Small intestine (tissue), 7 donors: ENCODE results near the gene TSEN15. TPM values are rescaled to one million over a fixed set of nuclear protein-coding genes. Genes with fewer than 3 reads are reported as not detected.

Experiments used
- DNase-seq, 2 donors: peaks; one replicate each; pipeline versions ENCODE4 v3.0.0 to v3.0.0-alpha.2; 2013
- FAIRE-seq: peaks from 2 replicates; lab custom pipeline; 2012; peaks lifted over from hg19 to GRCh38; lab: Jason Lieb, UNC
- H3K27ac ChIP-seq, 3 donors: one replicate each; pipeline ENCODE4 v1.5.1; 2013; ENCODE audit warnings: low read length in 2 of 3, mild to moderate bottlenecking in 2 of 3, control low read depth in 1 of 3, inconsistent platforms in 1 of 3, low read depth in 1 of 3, moderate library complexity in 1 of 3
- H3K27me3 ChIP-seq, 3 donors: one replicate each; pipeline ENCODE4 v1.6.1; 2013; ENCODE audit warnings: low read length in 3 of 3, inconsistent platforms in 1 of 3; ENCODE audit not compliant: control insufficient read depth in 3 of 3, insufficient read depth in 3 of 3
- H3K36me3 ChIP-seq, 3 donors: one replicate each; pipeline ENCODE4 v1.6.1; 2013; ENCODE audit warnings: low read length in 3 of 3, inconsistent platforms in 1 of 3, low read depth in 1 of 3, mild to moderate bottlenecking in 1 of 3, moderate library complexity in 1 of 3; ENCODE audit not compliant: control insufficient read depth in 3 of 3, insufficient read depth in 2 of 3
- H3K4me1 ChIP-seq, 3 donors: one replicate each; pipeline ENCODE4 v1.6.1; 2013; ENCODE audit warnings: low read length in 2 of 3, inconsistent platforms in 1 of 3, low read depth in 1 of 3, mild to moderate bottlenecking in 1 of 3, moderate library complexity in 1 of 3; ENCODE audit not compliant: control insufficient read depth in 3 of 3, insufficient read depth in 2 of 3
- H3K4me3 ChIP-seq, 3 donors: one replicate each; pipeline ENCODE4 v1.5.1; 2013; ENCODE audit warnings: low read length in 3 of 3, control low read depth in 1 of 3, inconsistent platforms in 1 of 3, low read depth in 1 of 3, mild to moderate bottlenecking in 1 of 3, moderate library complexity in 1 of 3
- H3K9me3 ChIP-seq, 2 donors: one replicate each; pipeline ENCODE4 v1.6.1; 2013; ENCODE audit warnings: low read depth in 1 of 2, low read length in 1 of 2; ENCODE audit not compliant: control insufficient read depth in 2 of 2, insufficient read depth in 1 of 2
- WGBS, 3 donors: extraction: QIAGEN DNeasy Blood & Tissue Kit; methylation state at CpG; one replicate each; pipeline ENCODE4 v1.1.7; 2013; 5-methylcytosine and 5-hydroxymethylcytosine counted together
- polyA plus RNA-seq, 4 donors: library from polyadenylated mRNA; stranded (reverse) in 3 of 4; unstranded in 1 of 4; fragments of 200-250 nt in 3 of 4; fragments of 120-200 nt in 1 of 4; gene quantifications; one replicate each; pipeline versions ENCODE4 v1.2.1 to v1.2.3, GENCODE V29; 2013
- donor health status: healthy with polysubstance abuse.
- donor health status: control.
- donor health status: control.
- donor health status: Bipolar disorder and iron deficiency.
- donor health status: healthy.

Gene TSEN15
- polyA plus RNA-seq, 4 donors: 7.6 to 25.3 (median 15.4) TPM

- DNase-seq (no peak), FAIRE-seq (no peak)
- H3K4me3 ChIP-seq: no peak overlapping the region
- no peaks in the 10 kb centered on the region for H3K9me3 ChIP-seq
- H3K27me3 ChIP-seq: no peaks in the 10 kb centered on the region
- no peaks in the 10 kb centered on the region for H3K4me1 ChIP-seq
- H3K27ac ChIP-seq: no peak overlapping the region
- peaks cover 0 to 4% (median 0%) of the 10 kb centered on the region in 3 donors for H3K36me3 ChIP-seq
Measured at GRCh38 chr1:184065559-184065958, 14.0 kb downstream of the TSEN15 start.

GRCh38 chr1:184068354-184068753 lies 16.8 kb downstream of the TSEN15 start:
- no peaks in the 10 kb centered on the region for H3K9me3 ChIP-seq
- H3K27me3 ChIP-seq: no peaks in the 10 kb centered on the region
- H3K36me3 ChIP-seq: peaks cover 0 to 4% (median 0%) of the 10 kb centered on the region in 3 donors
- no peak overlapping the region for H3K27ac ChIP-seq
- no peak for FAIRE-seq
- no peaks in the 10 kb centered on the region for H3K4me1 ChIP-seq
- no peak overlapping the region for H3K4me3 ChIP-seq
- DNase-seq: no peak

- Histone ChIP-seq H3K27ac (no peak overlapping the region), H3K36me3 (peaks cover 0 to 7% (median 0%) of the 10 kb centered on the region in 3 donors), H3K4me1 (no peaks in the 10 kb centered on the region), H3K9me3 (no peaks in the 10 kb centered on the region), H3K27me3 (no peaks in the 10 kb centered on the region), H3K4me3 (no peak overlapping the region)
- WGBS, 3 donors: 70 to 74% (median 72%) methylated on average over 2 of the region's 2 CpGs
- DNase-seq: no peak
- no peak for FAIRE-seq
Measured at GRCh38 chr1:184069675-184070074, 18.1 kb downstream of the TSEN15 start.

- Histone ChIP-seq H3K9me3 (no peaks in the 10 kb centered on the region), H3K4me1 (no peaks in the 10 kb centered on the region), H3K27ac (no peak overlapping the region), H3K27me3 (no peaks in the 10 kb centered on the region), H3K4me3 (no peak overlapping the region), H3K36me3 (peaks cover 0 to 3% (median 0%) of the 10 kb centered on the region in 3 donors)
- WGBS, 3 donors: 81 to 92% (median 91%) methylated on average over 2 of the region's 2 CpGs
- no peak for FAIRE-seq
- DNase-seq: no peak
Measured at GRCh38 chr1:184072376-184072775, 20.8 kb downstream of the TSEN15 start.

GRCh38 chr1:184074383-184074782 lies 22.9 kb downstream of the TSEN15 start:
- 73 to 79% (median 74%) methylated on average over 2 of the region's 2 CpGs for WGBS, 3 donors
- Histone ChIP-seq H3K4me1 (no peaks in the 10 kb centered on the region), H3K27ac (no peak overlapping the region), H3K9me3 (no peaks in the 10 kb centered on the region), H3K4me3 (no peak overlapping the region), H3K27me3 (no peaks in the 10 kb centered on the region), H3K36me3 (peaks cover 0 to 3% (median 0%) of the 10 kb centered on the region in 3 donors)
- FAIRE-seq (no peak), DNase-seq (no peak)

GRCh38 chr1:184075055-184076029 lies 23.8 kb downstream of the TSEN15 start:
- 45 to 60% (median 58%) methylated on average over 4 of the region's 4 CpGs for WGBS, 3 donors
- Histone ChIP-seq H3K27ac (no peak overlapping the region), H3K27me3 (no peaks in the 10 kb centered on the region), H3K9me3 (no peaks in the 10 kb centered on the region), H3K4me1 (no peaks in the 10 kb centered on the region), H3K36me3 (peaks cover 0 to 3% (median 0%) of the 10 kb centered on the region in 3 donors), H3K4me3 (no peak overlapping the region)
- peak; percentile 15 for FAIRE-seq
- peak; percentile 63 to 71 for DNase-seq

GRCh38 chr1:184078564-184079249 lies 27.2 kb downstream of the TSEN15 start:
- Histone ChIP-seq H3K36me3 (peaks cover 0 to 3% (median 0%) of the 10 kb centered on the region in 3 donors), H3K9me3 (no peaks in the 10 kb centered on the region), H3K4me1 (no peaks in the 10 kb centered on the region), H3K27ac (peak overlapping the region in 2 of 3 donors; percentile 26 to 72), H3K4me3 (no peak overlapping the region), H3K27me3 (no peaks in the 10 kb centered on the region)
- DNase-seq (peak in 1 of 2 donors; percentile 21), FAIRE-seq (no peak)
- 22 to 57% (median 43%) methylated on average over 2 of the region's 2 CpGs for WGBS, 3 donors

- Histone ChIP-seq H3K27me3 (no peaks in the 10 kb centered on the region), H3K36me3 (no peaks in the 10 kb centered on the region), H3K9me3 (no peaks in the 10 kb centered on the region), H3K4me1 (no peaks in the 10 kb centered on the region), H3K27ac (no peak overlapping the region), H3K4me3 (no peak overlapping the region)
- DNase-seq: no peak
- FAIRE-seq: no peak
Measured at GRCh38 chr1:184080309-184080708, 28.8 kb downstream of the TSEN15 start.
